NK-92 treated with Interleukin-12 subunit alpha and Interleukin-12 subunit beta, amount 100 ng/mL, for 24 hours (cell line): ENCODE results near the gene TMEM121.

Source experiments
- DNase-seq: peaks from one replicate; lab custom pipeline; 2025; lab: John Stamatoyannopoulos, UW

The TMEM121 gene

DNA sequence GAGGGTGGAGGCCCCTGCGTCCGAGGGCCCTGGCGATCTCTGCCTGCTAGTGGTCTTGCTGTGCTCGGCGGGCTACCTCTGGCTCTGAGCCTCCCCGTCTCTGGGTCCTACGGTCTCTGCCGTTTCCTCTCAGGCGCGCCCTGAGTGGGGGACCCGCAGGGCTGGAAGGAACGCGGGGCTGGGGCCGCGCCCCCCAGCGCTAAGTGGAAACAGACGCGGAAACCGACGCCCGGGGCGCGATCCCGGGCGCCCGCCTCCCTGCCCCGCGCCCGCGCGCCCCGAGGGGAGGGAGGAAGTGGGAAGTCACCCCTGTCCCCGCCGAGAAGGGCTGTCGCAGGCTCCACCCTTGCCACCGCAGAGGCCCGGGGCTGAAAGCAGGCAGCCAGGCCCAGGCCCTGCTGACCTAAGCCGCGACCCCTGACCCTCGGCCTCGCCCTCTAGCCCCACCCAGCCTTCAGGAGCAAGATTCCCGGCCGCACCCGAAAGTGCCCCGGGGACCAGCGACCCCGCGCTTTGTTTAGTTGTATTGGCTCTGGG, 38.9 kb upstream of the TMEM121 start:
- DNase-seq, result peak; percentile 35

DNA sequence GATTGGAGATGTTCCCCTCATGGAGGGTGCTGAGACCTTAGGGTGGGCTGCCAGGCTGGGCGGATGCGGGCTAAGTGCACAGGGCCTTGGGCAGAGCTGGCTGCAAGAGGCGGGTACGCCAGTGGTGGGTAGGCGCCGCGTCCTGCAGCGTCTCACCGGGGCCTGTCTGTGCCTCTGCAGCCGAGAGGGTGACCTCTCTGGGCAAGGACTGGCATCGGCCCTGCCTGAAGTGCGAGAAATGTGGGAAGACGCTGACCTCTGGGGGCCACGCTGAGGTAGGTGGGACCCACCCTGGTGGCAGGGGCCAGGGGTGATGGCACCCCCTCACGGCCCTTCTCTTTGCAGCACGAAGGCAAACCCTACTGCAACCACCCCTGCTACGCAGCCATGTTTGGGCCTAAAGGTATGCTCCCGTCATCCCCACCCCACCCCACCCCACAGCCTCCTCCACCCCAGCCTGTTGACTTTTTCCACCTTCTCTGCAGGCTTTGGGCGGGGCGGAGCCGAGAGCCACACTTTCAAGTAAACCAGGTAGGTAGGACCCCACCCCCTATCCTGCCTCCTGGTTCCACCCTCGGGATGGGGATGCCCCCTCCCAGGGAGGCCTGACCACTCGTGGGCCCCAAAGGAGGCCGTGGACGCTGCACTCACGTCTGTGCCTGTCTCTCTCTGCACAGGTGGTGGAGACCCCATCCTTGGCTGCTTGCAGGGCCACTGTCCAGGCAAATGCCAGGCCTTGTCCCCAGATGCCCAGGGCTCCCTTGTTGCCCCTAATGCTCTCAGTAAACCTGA, 38.2 kb upstream of the TMEM121 start:
- DNase-seq, result no peak

DNA sequence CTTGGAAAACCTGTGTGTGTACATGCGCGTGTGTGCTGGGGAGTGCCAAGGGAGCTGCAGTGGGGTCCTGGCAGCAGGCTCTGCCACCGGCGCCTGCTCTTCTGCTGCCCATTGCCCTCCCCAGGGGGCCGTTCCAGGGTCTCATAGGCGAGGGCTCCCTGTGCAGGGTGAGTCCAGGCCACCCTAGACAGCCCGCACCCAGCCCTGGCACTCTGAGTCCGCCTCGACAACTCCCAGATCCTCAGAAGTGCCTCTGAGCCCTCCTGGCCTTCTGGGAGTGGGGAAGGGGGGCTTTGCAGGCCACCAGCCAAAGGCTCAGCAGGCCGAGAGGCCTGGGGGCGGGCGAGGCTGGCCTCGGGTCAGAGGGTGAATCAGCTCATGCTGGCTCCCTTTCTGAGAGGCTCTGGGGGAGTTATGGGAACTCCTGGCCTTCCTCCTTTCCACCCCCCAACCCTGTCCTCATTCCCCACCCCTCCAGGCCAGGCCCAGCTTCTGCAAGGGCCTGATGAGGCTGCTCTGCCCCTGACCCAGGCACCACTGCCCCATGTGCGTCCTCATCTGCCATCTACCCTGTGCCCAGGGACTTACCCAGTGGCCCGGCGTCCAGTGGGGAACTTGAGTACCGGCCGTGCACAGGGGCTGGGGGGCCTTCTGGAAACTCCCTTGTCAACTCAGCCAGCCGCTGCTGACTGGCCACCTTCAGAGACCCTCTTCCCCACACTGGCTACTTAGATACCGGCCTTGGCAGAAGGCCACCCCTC, 37.4 kb upstream of the TMEM121 start:
- DNase-seq, result no peak

DNA sequence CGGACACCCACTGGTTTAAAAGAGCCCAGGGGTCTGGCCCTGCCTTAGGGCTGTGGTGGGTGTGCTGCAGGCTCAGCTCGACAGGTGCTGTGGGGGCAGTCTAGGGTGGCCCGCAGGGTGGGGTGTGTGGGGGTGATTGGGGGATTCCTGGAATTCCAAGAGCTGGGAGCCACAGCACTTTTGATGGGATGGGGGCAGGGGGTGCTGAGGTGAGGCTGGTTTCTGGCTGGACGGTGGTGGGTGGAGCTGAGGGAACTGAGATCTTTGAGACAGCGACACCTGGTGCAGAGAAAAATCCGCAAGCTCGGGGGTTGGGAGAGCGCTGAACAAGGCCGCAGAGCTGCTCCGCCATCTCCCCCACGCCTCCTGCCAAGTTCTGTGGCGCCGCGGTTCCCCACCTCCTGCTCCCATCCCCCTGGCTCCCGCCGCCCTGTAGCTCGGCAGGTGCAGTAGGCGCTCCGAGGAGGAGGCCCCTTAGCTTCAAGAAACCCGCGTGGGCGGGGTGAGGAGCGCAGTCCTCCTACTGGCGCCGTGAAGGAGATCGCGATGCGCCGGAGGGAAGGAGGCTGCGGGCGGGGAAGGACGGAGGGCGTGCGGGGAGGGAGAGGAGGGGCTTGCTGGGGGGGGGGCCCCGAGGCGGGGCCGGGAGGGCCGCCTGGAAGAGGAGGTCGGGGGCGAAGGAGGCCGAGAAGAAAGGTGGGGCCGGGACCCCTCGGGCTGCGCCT, 36.7 kb upstream of the TMEM121 start:
- peak; percentile 68 for DNase-seq

DNA sequence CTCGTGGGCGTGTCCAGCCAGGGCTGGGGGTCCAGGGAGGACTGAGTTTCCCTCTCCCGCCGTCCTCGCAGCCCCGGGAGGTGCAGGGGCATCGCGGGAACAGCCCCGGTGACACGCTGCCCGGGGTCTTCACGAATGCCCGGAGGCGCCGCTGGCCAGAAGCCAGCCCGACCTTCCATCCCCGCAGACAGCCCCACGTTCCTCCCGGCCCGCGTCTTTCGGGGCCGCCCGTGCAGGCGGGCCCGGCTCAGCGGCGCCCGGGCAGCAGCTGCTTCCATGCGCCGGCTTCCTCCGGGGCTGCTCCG, 36.2 kb upstream of the TMEM121 start:
- DNase-seq, result no peak

DNA sequence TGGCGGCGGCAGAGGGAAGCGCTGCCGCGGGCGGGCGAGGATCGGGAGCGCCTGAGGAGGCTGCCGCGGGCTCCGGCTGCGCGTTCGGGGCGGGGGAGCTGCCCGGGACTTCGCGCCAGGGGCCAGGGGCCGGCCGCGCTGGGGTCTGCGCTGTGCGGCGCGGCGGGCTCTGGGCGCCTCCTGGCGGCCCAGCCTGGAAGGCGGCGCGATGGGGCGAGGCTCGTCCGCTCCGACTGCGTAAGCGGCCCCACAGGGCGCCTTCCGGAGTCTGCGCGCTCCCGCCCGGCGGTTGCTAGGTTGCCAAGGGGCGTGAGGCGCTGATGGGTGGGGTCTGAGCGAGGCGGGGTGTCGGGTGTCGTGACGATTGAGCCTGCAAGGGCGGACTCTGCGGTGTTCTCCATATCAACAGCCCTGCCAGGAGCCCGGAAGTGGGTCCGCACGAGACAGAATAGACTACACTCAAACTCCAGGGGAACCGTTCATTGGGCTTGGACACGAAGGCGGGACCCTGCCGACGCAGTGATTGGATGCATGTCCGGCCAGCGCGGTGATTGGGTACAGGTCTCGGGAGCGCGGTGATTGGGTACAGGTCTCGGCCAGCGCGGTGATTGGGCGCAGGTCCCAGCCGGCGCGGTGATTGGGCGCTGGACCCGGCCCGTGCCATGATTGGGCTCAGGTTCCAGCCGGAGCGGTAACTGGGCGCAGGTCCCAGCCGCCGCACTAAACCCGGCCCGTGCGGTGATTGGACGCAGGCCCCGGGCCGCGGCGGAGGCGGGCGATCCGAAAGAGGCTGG, 35.6 kb upstream of the TMEM121 start, which contains the start of gene TEDC1:
Gene TEDC1, plus strand, starts transcription at position 675 of the 794 bp plus-strand sequence. CDS start 130 bp downstream, outside the sequence.
- DNase-seq, result peak; percentile 100

DNA sequence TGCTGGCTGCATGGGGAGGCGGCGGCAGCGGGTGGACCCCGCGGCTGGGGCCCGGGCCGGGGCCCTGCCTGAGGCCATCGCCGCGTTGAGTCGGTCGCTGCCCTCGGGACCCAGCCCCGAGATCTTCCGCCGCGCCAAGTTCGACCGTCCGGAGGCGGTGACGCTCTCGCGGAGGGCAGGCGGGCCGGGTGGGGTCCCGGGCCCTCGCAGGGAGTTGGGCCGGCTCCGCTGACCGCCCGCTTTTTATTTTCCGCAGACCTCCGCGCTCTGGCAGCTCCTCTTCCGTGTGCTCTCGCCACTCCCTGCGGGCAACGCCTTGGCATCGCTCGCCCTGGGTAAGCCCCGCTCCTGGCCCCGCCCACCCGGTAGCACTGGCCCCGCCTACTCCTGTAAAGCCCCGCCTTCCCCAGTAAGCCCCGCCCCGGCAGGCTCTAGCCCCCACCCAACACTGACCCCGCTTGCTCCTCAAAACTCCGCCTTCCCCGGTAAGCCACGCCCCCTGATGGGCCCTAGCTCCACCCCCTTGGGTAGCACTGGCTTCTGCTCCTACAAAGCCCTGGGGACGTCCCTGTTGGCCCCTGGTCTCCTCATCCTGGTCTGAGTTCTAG, 34.9 kb upstream of the TMEM121 start:
- peak; percentile 83 for DNase-seq

DNA sequence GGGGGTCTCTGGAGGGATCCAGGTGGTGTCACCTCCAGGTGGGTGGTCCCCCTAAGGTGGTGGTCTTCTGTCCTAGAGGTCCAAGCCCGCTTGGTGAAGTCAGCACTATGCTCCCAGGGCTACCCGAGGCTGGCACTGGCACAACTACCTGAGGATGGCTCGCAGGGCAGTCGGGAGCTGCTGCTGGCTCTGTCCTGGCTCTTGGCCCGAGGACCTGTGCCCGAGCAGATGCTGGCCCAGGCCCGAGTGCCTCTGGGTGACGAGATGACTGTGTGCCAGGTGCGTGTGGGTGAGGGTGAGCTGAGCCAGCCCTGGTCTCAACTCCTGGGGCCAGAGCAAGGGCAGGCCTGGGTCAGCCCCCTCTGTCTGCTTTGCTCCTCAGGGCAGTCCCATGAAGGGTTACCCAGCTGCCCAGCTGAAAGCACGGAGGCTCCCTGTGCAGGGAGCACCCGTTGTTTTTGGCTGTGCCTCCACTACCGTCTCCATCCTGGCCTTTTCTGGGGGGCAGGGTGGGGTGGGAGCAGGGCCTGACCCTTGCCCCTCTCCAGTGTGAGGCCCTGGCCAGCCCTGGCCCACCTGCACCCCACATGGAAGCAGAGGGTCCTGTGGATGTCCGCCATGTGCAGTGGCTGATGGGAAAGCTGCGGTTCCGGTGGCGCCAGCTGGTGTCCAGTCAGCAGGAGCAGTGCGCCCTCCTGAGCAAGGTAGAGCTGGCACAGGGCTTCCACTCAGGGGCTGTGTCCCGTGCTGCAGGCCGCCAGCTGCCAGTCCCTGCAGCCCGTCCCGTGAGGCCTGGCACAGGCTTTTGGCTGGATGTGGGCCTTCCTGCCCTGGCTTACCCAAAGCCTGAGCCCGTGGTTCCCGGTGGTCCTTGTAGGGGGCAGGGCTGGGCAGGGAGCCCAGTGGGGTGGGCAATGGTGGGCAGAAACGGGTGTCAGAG, 34.1 kb upstream of the TMEM121 start:
- no peak for DNase-seq

DNA sequence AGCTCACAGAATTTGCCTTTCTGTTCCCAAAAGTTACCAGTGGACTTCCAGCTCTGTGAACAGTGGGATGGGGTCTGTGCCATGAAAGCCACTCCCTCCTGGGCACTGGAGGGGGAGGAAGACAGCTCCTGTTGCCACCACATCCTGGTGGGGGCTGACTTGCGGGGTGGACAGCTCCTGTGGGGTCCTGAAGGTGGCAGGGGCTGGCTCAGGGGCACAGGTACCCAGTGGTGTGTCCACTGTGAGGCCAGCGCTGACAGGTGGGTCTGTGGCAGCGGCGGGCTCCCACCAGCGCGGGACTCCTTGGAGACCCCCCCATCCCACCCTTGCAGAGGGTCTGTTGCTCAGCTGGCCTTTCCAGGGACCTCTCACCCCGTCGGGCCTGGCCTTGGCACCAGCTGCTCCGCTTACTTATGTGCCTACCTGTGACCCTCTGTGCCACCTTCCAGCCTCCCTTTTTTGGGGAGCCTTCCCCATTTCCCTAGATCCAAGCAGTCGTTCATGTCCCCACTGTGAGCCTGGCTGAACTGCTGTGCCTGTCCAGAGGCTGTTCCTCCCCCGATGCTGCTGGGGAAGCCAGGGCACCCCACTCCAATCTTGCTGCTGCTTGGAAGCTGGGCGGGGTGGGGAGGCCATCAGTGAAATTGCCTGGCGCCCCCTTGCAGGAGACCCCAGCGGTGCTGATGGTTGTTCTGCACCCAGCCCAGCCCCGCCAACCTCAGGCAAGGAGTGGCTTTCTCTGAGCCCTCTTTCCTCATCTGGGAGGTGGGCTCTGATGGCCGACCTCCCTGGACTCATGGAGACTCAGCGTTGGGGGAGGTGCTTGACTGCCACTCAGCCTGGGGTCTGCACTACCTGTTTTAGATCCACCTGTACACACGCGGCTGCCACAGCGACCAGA, 33.2 kb upstream of the TMEM121 start:
- DNase-seq, result no peak

DNA sequence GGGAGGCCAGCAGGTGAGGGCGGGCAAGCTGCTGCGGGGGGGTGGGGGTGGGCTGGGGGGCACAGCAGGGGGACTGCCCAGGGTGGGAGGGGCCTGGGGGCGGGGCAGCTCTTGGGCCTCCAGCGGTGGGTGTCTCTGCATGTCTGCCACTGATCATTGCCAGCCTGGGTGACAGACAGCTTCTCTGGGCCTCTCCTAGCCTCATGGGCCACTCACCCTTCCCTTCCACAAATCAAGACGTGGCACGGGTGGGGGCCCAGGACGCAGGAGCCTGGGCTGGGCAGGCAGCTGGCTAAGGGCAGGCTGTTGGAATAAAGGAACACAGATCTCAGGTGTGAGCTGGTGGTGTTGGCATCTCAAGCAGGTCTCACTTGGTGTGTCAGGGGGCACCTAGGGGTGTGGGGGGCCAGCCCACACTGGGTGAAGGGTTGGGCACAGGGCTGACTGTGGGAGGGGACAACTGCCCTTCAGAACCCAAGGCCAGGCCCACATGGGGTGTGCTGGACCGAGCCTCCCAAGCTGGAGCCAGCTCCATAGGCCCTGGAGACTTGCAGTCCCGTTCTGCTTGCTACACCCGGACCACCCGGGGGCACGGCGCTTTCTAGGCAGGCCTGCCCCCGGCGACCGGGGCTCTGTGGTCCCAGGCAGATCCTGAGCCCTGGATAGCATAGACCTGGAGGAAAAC, 32.3 kb upstream of the TMEM121 start:
- DNase-seq, result no peak

DNA sequence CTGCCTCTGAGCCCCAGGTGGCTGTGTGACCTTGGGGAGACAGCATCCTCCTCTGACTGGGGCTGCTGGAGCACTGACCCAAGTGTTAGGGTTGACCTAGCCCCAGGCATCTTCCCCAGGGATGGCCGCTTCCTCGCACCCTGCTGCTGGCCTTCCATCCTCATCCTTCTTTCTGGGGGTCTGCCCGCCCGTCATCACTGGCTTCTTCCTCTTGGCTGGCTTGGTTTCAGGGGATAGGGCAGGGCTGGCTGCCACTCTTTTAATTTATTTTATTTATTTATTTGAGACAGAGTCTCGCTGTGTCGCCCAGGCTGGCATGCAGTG, 31.8 kb upstream of the TMEM121 start:
- DNase-seq, result no peak

DNA sequence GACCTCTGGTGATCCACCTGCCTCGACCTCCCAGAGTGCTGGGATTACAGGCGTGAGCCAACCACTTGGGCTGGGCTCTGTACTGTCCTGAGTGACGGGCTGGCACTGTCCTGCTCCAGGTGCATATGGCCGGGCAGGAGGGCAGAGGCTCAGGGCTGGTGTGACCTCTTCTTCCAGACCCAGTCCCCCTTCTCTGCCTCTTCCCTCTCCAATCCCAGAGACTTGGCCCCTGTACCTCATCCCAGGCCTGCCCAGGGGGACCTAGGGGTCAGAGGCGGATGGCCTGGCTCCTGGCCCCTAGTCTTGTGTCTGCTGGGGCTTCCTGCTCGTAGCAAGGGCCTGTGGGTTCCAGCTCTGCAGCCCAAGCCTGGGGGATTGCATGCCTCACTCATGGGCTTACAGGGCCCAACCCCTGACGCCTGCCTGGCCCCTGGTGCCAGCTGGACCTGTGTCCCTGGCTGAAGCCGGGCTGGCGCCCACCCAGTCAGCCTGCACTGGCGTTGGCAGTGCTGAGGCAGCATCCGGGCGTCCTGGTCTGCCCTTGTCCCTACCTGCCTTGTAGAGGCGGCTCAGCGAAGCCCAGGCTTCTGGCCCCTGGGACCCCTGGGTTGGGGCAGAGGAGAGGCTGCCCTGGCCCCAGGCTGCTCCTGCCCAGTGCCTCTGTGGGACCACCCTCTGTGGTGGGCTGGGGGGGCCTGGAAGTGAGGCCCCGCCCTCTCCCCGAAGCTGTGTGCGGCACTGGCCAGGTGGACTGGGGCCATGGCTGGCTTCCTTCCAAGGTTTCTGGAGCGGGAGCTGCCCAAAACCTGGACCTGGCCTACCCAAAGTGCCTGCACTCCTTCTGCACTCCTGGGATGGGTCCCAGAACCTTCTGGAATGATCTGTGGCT, 31.0 kb upstream of the TMEM121 start:
- no peak for DNase-seq

DNA sequence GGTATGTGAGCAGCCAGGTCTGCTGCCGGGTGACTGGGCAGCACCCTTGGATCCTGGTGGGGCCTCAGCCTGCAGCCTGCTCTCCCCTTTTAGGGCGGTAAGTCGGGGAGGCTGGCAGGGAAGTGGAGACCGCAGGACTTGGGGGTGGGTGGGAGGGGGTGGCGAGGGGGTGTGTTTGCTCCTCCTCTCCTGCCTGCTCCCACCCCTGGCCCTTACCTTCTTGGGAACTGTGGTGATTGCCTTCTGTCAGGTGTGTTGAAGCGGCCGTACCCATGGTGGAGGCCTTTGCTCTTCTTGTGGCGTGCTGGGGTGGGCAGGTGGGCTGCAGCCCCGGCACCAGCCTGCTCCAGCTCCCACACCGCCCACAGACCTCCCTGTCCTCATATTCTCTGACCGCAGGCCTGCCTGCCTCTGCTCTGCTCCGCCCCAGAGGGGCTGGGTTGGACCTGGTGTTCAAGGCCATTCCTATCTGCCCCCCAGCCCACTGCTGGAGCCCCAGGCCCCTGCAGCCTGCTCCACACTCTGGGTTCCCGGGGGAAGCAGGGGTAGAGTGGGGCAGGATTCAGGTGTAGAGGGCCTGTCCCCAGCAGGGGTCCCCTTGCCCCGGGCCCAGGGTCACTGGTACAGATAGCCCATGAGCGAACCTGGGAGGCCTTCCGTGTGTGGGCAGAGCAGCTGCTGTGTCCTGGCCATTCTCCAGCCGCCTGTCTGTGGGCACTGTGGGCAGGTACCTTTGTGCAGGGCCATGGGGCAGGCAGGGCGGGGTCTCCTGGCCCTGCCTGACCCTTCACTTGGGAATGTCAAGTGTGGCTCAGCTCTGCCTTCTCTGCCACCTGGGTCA, 30.2 kb upstream of the TMEM121 start:
- no peak for DNase-seq

DNA sequence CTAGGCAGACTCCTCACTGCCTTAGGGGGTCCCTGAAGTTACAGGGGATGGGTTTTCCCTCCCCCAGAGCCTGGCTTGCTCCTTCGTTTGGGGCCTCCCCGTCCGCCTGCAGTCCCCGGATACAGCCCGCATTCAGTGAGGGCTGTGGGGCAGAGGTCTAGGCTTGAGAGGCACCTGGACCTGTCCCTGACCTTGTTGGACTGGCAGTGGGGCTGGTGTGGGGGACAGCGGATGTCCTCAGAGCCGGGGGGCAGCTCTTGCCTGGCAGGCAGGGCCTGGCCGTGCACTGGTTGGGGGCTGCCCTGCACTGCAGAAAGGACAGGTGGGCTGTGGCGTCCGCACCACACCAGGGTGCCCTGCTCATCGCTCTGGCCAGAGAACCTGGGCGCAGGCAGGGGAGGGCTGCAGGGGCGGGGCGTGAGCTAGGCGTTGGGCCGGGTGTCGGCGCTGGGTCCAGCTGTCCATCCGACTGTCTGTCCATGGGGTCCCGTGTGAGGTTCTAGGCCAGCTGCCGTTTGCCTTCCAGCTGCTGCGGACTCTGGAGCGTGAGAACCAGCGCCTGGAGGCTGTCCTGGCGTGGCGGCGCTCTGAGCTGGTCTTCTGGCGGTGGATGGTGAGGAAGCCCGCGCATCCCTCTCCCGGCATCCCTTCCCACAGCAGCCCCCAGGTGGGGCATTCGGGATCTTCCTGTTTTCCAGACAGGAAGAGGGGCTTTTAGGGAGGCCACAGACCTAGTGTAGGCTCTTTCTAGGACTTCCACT, 29.4 kb upstream of the TMEM121 start:
- no peak for DNase-seq

DNA sequence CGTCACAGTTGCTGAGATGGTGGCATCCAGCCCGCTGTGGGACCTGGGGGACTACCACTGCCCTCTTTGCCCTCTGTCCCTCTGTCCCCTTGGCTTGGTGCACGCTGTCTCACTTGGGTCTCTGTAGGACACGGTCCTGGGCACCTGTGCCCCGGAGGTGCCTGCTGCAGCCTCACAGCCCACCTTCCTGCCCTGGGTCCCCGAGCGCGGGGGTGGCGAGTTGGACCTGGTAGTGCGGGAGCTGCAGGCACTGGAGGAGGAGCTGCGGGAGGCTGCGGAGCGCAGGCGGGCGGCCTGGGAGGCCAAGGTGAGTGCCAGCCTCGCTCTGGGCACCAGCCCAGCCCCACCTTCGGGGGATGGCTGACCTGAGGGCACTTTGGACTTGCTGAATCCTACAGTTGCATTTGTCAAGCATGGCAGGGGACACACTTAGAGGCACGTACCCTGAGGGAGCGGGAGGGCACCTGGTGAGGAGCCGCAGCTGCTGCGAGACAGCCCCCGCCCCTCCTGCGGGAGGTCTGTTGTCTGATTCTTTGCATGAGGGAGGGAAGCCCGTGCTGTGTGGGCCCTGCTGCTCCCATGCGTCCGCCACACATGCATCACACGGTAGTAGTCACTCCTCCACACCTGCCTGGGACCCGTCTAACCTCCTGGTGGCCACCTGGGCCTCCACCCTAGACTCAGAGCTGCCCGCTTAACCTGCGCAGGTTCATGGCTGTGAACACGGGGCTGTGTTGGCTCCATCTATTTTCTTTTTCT, 28.5 kb upstream of the TMEM121 start:
- no peak for DNase-seq
